K562 (cell line): Measurements from ENCODE around the gene F8A1. TPM values are rescaled to one million over a fixed set of nuclear protein-coding genes. Genes with fewer than 3 reads are reported as not detected.

Experiments used
- ATAC-seq: fragments of 200-7000 bp; cut with Tn5 transposase; 3 replicates; pipeline ENCODE4 v1.9.1; 2020; ENCODE audit warnings: moderate library complexity
- BruUV-seq: library from RNA; stranded (reverse); fragments of 400-500 nt; replicated peaks from 2 replicates; lab custom pipeline; 2021; lab: Mats Ljungman, UMichigan
- CTCF ChIA-PET: fragments of 300-600 bp; formaldehyde crosslinking; extraction: SDS; loops from one replicate; lab custom pipeline; 2021; ENCODE audit warnings: low intra/inter-chr PET ratio; lab: Yijun Ruan, JAX
- POLR2A ChIA-PET: fragments of 300-600, 350-650 bp; sonication (Branson Sonifier 250); formaldehyde crosslinking; extraction: SDS; loops from one replicate; lab custom pipeline; 2021; ENCODE audit warnings: antibody characterized with exemption, inconsistent platforms; lab: Yijun Ruan, JAX
- DNase-seq, 4 experiments: peaks; one replicate each; pipeline versions ENCODE4 v3.0.0 to v3.0.0-alpha.2; 2011 to 2018; ENCODE audit warnings: low spot score in 3 of 4, mixed read lengths in 3 of 4; ENCODE audit errors: extremely low read depth in 1 of 4
- FAIRE-seq: peaks from 2 replicates; lab custom pipeline; 2011; peaks lifted over from hg19 to GRCh38; lab: Jason Lieb, UNC
- H2AFZ ChIP-seq: 2 replicates; pipeline ENCODE4 v1.6.0; 2011; ENCODE audit warnings: low read depth, low read length, control low read depth, inconsistent platforms
- H3K27ac ChIP-seq: fragments of 200-600 bp; 3 replicates; pipeline ENCODE4 v1.8.0; 2011; ENCODE audit warnings: low read depth, mild to moderate bottlenecking, control low read depth, inconsistent platforms, low read length, moderate library complexity, mixed read lengths; ENCODE audit errors: extremely low read depth
- H3K27me3 ChIP-seq, 2 experiments: fragments of 300-600 bp in 1 of 2; 2 replicates in 1 of 2; 3 replicates in 1 of 2; pipeline versions ENCODE4 v1.6.0 to v1.8.0; 2011; ENCODE audit warnings: inconsistent platforms in 2 of 2, low read length in 2 of 2, mild to moderate bottlenecking in 1 of 2, mixed read lengths in 1 of 2, moderate library complexity in 1 of 2; ENCODE audit not compliant: control insufficient read depth in 2 of 2, insufficient read depth in 2 of 2
- H3K36me3 ChIP-seq: fragments of 300-600 bp; 3 replicates; pipeline ENCODE4 v1.8.0; 2011; ENCODE audit warnings: mild to moderate bottlenecking, low read length, inconsistent platforms; ENCODE audit not compliant: control insufficient read depth, insufficient read depth
- H3K4me1 ChIP-seq, 2 experiments: fragments of 200-600 bp in 1 of 2; replicated peaks in 1 of 2; 2 replicates in 1 of 2; 3 replicates in 1 of 2; pipeline versions ENCODE4 v1.5.1 to v1.8.0; 2011; ENCODE audit warnings: inconsistent platforms in 2 of 2, low read length in 2 of 2, mild to moderate bottlenecking in 1 of 2, mixed read lengths in 1 of 2, moderate library complexity in 1 of 2; ENCODE audit not compliant: control insufficient read depth in 2 of 2, insufficient read depth in 2 of 2
- H3K4me2 ChIP-seq: 2 replicates; pipeline ENCODE4 v1.6.1; 2011; ENCODE audit warnings: low read length, control low read depth, inconsistent platforms, mixed read lengths; ENCODE audit not compliant: insufficient read depth
- H3K4me3 ChIP-seq: fragments of 200-600 bp; sonication (generic), shearing (Covaris generic); 2 replicates; pipeline ENCODE4 v1.5.1; 2016; ENCODE audit warnings: control low read depth, inconsistent platforms
- H3K79me2 ChIP-seq: fragments of 200-600 bp; 3 replicates; pipeline ENCODE4 v1.8.0; 2011; ENCODE audit warnings: low read length, inconsistent platforms; ENCODE audit not compliant: control insufficient read depth, insufficient read depth
- H3K9ac ChIP-seq, 2 experiments: 2 replicates each; pipeline versions ENCODE4 v1.6.0 to v1.6.1; 2011; ENCODE audit warnings: low read depth in 2 of 2, low read length in 2 of 2, control low read depth in 1 of 2, inconsistent platforms in 1 of 2, mild to moderate bottlenecking in 1 of 2, mixed read lengths in 1 of 2; ENCODE audit not compliant: insufficient read depth in 1 of 2
- H3K9me1 ChIP-seq: one replicate; pipeline ENCODE4 v1.6.0; 2011; ENCODE audit warnings: inconsistent platforms, mild to moderate bottlenecking, low read length, moderate library complexity; ENCODE audit not compliant: control insufficient read depth, insufficient read depth
- H3K9me3 ChIP-seq: replicated peaks from 2 replicates; pipeline ENCODE4 v1.5.1; 2011; ENCODE audit warnings: low read depth, low read length, inconsistent platforms; ENCODE audit not compliant: control insufficient read depth, insufficient read depth
- H4K20me1 ChIP-seq: replicated peaks from 2 replicates; pipeline ENCODE4 v1.6.1; 2011; ENCODE audit warnings: low read length, inconsistent platforms, mixed read lengths; ENCODE audit not compliant: control insufficient read depth, insufficient read depth
- ZFP30 ChIP-seq: fragments of 250-450 bp; sonication (Bioruptor Pico); IDR thresholded peaks from 2 replicates; pipeline ENCODE4 v1.8.0; 2022; ENCODE audit warnings: moderate library complexity, mild to moderate bottlenecking, inconsistent platforms, borderline replicate concordance
- ZNF407 ChIP-seq: fragments of 450-650 bp; IDR thresholded peaks from 2 replicates; pipeline ENCODE4 v1.6.1; 2016; ENCODE audit warnings: low read depth
- WGBS: fragments of 100-300 bp; shearing (Covaris generic); methylation state at CpG from one replicate; pipeline ENCODE4 v1.1.6; 2016; ENCODE audit warnings: low coverage, mixed read lengths; ENCODE audit not compliant: insufficient coverage; ENCODE audit errors: missing lambda C conversion rate; 5-methylcytosine and 5-hydroxymethylcytosine counted together
- in situ Hi-C: fragments of 300-500 bp; cut with MboI; formaldehyde crosslinking; loops from 4 replicates; pipeline ENCODE4 v1.15.0; 2018; ENCODE audit warnings: inconsistent platforms, mixed read lengths
- intact Hi-C: fragments of 100-400 bp; cut with micrococcal nuclease; formaldehyde crosslinking; loops from 2 replicates; pipeline ENCODE4 v1.14.2; 2022
- polyA plus RNA-seq, 8 experiments: library from polyadenylated mRNA; depleted of rRNA in 4 of 8; stranded (reverse) in 5 of 8; unstranded in 3 of 8; fragments of >200 nt; fragmentation: Nextera tagmentation in 2 of 8; fragmentation: Illumina TruSeq in 1 of 8; extraction: Ambion mirVana in 2 of 8; extraction: Trizol in 1 of 8; gene quantifications; 2 replicates each; pipeline versions ENCODE4 v1.2.1 to v1.2.3, GENCODE V29; 2011 to 2014; ENCODE audit warnings: inconsistent platforms in 1 of 8, missing spikeins in 1 of 8
- total RNA-seq, 7 experiments: library from RNA; depleted of rRNA in 6 of 7; stranded (reverse); fragments of >200 nt in 6 of 7; fragmentation: Illumina TruSeq in 2 of 7; extraction: Trizol in 2 of 7; gene quantifications; 2 replicates each; pipeline versions ENCODE4 v1.2.1 to v1.2.3, GENCODE V29; 2011 to 2021; ENCODE audit warnings: low replicate concordance in 1 of 7

F8A1 gene
- total and polyA plus RNA-seq, 9 of the 15 experiments (the other 6 are each of a cell fraction or from before 2014, with no cell fraction given), result 0.11 to 0.27 TPM; not detected in 7

GRCh38 chrX:154890990-154891639 lies 5.0 kb downstream of the F8A1 start:
- no peaks in the 10 kb centered on the region; a peak in 1 of 5 replicates for H3K27me3 ChIP-seq
- H2AFZ ChIP-seq, result no peak overlapping the region
- no peak for FAIRE-seq
- CTCF ChIA-PET, result no interaction called here
- H3K9ac ChIP-seq, result no peak overlapping the region
- no peaks in the 10 kb centered on the region for H3K4me1 ChIP-seq
- H3K9me3 ChIP-seq, result no peaks in the 10 kb centered on the region
- H3K79me2 ChIP-seq, result no peaks in the 10 kb centered on the region
- no peak overlapping the region for H3K4me3 ChIP-seq
- DNase-seq, result no peak
- BruUV-seq, result no TSS peak
- no peak overlapping the region for H3K27ac ChIP-seq
- intact Hi-C loops, result no loop called here
- no peaks in the 10 kb centered on the region for H3K36me3 ChIP-seq
- H3K9me1 ChIP-seq, result no peaks in the 10 kb centered on the region
- no peaks in the 10 kb centered on the region for H4K20me1 ChIP-seq
- ATAC-seq, result no peak
- in situ Hi-C loops, result loop anchor here (25.0 kb wide), 1 partner anchor 571 kb away; the partner anchor contains the start of gene F8A3
- POLR2A ChIA-PET, result no interaction called here
- no peak overlapping the region for H3K4me2 ChIP-seq
- 11% methylated on average over 1 of the region's 1 CpG for WGBS
- no peak for TF ChIP-seq ZFP30
- TF ChIP-seq ZNF407, result no peak
